GM18498 (cell line): ENCODE measurements around the gene DENND1A.
A peak's percentile ranks its signal among the peaks of the same experiment; 100 is the strongest.
"Not testable (repeated sequence)": the region's sequence is repeated elsewhere in the genome, so short reads cannot be mapped to it uniquely, and the experiment has no call there.

Experiments used
- ATAC-seq: cut with Tn5 transposase; IDR thresholded peaks from one replicate; pipeline ENCODE4 v1.9.1; 2021; ENCODE audit warnings: mild to moderate bottlenecking, moderate library complexity; ENCODE audit not compliant: unreplicated experiment

Gene DENND1A

DNA sequence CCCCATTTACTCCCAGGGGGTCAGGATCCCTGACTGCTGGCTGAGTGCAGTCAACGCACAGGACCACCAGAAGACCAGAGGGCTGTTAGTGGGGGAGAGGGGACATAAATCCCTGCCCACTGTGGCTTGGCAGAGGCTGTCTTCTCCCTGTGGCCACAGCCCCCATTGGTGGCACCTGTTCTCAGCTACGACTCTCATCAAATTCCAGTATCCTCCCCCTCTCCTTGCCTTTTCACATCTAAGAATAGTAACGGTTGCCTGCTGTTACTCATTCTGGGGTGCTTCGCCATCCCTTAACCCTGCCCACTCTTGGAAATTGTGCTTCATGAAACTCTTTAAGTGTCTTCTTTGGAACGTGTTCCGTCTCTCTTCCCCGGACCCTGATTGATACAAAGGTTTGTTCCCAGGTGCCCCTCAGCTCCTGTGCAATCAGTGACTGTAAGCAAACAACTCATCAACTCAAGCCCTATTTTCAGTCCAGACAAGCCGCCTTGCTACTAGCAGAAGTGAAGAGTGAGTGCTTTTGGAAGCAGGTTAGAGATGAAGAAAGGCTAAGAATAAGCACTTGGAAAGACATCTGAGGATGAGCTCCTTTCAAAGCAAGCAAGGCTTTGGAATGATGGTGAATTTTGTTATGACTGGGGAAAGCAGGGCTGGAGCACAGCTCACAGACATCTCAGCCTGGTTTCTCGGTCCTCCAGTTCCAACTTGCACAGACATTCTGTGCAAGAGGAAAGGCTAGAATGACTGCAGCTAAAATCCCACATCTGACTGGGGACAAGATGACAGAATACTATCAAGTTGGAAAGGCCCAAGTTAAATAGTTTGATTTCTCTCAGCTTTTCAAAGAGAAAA lies 22.9 kb upstream of the DENND1A start:
- no peak for ATAC-seq

DNA sequence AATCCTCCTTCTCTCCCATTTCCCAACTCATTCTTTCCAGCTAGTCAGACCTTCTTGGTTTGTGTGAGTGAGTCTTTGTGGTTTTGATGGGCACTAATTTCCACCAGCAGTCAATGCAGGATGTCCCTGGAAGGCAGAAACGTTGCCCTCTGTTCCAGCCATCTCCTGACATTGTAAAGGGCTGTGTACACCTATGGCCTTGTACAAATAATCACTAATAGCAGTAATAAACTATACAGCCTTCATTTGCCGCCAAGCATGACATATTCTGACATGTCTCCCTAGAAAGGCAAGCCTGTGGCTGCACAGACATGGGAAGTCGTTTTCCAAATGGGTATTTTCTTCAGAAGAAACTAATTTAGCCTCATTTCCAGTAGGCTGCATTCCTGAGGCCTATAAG lies 18.4 kb upstream of the DENND1A start:
- ATAC-seq: no peak

DNA sequence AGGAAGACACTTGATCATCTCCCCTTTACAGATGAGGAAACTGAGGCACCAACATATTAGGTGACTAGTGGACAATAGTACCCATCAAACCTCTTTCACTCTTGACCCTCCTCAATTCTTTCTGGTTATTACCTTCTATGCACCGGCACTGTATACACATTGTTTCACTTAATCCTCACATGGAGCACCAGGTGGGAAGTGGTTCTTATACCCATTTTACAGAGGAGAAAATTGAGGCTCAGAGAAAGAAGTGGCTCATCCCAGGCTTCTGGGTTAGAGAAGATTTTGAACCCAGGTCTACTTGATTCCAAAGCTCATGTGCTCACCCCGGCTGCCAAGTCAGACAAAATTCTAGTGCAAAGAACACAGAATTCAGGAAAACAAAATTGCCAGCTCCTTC lies 17.4 kb upstream of the DENND1A start:
- no peak for ATAC-seq

DNA sequence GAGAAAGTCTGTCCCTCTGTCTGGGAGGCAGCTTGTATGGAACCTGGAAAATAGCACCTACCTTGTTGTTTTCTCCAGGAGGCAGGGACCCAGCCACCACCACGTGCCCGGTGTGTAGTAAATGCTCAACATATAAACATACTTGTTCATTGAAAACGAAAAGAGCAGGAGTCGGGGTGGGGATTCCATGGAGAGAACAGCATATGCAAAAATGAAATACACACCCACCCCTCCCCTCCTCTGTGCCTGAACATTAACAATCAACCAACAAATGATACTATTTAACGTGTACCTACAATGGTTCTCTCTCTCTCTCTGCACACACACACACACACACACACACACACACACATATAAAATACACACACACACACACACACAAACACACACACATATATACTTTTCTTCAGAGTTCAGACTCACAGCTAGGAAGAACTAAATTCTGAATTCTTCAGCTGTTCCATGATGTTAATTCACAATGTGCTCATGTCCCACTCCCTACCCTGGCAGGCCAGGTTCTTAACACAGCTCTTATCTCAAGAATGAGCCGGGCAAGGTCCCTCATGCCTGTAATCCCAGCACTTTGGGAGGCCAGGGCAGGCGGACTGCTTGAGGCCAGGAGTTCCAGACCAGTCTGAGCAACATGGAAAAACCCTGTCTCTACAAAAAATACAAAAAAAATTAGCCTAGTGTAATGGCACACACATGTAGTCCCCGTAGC lies 16.3 kb upstream of the DENND1A start:
- no peak for ATAC-seq

DNA sequence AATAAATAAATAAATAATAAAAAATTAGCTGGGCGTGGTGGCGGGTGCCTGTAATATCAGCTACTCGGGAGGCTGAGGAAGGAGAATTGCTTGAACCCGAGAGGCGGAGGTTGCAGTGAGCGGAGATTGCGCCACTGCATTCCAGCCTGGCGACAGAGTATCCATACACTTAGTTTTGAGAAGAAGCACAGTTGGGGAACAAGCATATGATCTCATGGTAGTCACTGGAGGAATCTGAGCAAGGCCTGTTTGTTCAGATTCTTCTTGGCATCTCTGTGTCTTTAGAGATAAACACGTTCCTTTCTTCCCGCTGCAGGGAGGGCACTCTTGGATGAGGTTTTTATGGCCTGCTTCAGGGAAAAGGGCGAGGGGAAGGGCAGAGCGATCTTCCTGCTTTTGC lies 15.6 kb upstream of the DENND1A start:
- no peak for ATAC-seq

DNA sequence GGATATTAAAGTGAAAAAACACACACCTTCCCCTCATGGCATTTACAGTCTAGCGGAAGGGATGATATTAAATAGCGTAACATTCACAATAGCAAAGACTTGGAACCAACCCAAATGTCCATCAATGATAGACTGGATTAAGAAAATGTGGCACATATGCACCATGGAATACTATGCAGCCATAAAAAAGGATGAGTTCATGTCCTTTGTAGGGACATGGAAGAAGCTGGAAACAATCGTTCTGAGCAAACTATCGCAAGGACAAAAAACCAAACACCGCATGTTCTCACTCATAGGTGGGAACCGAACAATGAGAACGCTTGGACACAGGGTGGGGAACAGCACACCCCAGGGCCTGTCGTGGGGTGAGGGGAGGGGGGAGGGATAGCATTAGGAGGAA lies 14.5 kb upstream of the DENND1A start:
- ATAC-seq: not testable (repeated sequence)

DNA sequence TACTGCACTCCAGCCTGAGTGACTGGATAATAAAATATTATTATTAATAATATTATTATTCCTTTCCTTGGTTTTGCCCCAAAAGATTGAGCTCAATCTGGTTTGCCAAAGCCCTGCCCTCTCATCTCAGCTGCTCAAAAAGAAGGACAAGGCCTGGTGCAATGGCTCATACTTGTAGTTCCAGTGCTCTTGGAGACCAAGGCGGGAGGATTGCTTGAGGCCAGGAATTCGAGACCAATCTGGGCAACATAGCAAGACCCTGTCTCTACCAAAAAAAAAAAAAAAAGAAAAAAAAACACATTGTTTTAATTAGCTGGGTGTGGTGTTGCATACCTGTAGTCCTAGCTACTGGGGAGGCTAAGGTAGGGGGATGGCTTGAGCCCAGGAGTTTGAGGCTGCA lies 13.7 kb upstream of the DENND1A start:
- no peak for ATAC-seq

DNA sequence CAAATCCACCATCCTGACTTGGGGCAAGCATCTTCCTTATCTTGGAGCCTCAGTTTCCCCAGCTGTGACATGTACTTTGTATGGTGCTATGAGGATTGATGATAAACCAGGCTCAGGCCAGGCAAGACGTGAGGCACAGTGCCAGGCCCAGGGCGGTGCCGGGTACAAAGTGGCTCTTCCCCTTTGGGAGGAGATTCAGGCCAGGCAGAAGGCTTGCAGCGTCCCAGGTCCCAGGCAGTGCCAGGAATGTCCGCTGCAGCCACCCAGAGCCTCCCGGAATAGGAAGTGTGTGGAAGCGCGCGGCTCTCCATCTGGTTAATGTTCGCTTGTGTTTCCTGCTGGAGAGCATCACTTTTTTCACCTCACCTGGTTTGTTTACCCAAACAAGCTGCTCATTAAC lies 12.6 kb upstream of the DENND1A start:
- no peak for ATAC-seq

DNA sequence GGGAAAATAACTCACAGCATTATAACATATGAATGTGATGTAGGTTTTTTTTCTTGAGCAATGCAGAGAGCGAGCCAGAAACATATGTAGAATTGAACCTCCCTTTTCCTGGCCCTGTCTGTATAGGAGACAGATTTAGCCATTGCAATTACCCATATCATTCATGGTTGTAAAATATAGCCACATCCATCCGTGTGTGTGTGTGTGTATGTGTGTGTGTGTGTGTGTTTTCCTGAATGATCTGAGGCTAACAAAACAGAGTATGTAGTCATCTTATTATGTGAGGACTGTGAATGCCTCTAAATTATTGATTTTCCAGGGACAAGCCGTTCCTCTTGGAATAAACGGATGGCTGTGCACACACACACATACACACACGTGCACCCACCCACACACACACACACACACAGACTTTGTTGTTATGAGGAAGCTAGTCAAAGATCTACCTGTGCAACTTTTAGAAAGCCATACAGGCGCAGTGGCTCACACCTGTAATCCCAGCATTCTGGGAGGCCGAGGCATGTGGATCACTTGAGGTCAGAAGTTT lies 11.7 kb upstream of the DENND1A start:
- no peak for ATAC-seq

DNA sequence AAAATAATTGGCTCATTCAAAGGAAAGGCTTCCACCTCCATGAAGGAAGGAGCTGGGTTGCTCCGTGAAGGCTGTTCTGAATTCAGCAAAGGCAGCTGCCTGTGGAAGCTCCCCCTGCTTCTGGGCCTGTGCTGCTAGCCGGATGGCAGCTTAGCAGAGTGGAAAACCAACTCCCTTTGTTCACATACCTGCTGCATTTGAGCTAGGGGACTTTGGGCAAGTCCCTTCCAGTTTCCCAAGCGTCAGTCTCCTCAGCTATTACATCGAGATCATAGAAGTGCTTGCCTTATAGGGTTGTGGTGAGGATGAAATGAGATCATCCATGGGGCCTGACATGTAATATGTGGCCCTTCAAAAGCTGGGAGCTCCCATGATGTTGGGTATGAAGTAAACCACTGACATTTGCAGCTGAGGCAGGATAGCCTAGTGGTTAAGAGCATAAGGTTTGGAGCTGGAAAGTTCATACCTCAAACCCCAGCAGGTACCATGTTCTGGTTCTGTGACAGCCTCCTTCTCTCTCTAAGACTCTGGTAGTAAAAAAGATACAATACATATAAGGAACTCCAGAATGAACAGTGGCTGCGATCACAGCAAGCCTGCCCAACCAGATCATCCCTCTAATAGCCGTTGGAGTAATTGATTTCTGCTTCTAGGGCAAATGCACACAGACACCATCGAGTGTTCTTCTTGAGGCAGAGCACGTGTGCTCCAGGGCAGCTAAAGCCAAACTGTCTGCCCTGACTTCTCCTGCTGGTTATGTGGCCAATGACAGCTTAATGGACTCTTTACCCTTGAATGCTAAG lies 11.0 kb upstream of the DENND1A start:
- ATAC-seq: no peak

DNA sequence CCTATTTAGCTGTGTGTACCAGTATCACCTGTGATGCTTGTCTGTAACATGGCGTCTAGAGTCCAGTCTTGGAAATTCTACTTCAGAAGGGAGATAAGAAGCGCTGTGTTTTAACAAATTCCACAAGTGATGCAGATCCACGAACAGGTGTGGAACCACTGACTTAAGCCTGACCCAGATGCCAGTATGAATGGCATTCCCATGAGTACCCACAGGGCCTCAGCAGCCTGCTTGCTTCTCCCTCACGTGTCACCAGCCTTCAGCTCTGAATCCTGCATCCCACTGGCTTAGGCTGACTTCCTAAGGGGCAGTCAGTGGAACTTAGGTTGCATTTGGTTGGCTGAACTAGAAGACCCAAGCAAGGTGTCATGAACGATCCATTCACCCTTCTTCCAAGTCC lies 8.5 kb upstream of the DENND1A start:
- no peak for ATAC-seq

DNA sequence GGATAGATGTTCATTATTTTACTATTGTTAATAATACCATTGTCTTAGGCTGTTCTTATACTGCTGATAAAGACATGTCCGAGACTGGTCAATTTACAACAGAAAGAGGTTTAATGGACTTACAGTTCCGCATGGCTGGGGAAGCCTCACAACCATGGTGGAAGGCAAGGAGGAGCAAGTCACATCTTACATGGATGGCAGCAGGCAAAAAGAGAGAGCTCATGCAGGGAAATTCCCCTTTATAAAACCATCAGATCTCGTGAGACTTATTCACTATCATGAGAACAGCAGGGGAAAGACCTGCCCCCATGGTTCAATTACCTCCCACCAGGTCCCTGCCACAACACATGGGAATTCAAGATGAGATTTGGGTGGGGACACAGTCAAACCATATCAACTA lies 6.6 kb upstream of the DENND1A start:
- not testable (repeated sequence) for ATAC-seq

DNA sequence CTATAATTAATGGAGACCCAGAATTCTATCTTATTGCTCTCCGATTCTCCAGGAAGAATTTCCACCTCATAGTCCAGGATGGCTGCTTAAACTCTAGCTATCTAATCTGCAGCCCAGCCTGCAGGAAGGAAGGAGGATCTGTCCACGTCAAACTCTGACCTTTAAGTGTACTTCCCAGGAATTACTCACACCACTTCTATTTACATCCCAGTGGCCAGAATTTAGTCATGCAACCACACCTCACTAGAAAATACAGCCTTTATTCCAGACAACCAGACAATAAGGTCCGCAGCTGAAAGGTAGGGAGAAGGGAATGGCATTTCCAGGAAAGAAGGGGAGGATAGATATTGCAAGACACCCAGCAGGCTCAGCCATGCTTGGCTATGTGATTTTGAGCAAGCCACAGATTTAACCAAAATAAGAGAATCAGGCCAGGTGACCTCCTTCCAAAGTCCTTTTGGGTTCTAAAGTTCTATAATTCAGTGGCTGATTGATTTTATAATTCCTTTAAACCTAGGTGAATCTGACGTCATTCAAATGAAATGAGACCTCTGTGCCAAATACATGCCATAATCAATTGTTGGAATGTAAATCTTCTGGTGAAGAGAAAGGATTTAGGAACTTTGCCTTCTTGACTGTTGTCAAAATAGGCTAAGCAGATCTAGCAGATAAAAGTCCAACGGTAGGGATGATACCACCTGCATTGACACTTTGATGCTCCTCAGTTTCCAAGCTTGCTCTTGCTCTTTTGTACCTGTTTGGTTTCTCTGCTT lies 3.7 kb upstream of the DENND1A start:
- no peak for ATAC-seq

DNA sequence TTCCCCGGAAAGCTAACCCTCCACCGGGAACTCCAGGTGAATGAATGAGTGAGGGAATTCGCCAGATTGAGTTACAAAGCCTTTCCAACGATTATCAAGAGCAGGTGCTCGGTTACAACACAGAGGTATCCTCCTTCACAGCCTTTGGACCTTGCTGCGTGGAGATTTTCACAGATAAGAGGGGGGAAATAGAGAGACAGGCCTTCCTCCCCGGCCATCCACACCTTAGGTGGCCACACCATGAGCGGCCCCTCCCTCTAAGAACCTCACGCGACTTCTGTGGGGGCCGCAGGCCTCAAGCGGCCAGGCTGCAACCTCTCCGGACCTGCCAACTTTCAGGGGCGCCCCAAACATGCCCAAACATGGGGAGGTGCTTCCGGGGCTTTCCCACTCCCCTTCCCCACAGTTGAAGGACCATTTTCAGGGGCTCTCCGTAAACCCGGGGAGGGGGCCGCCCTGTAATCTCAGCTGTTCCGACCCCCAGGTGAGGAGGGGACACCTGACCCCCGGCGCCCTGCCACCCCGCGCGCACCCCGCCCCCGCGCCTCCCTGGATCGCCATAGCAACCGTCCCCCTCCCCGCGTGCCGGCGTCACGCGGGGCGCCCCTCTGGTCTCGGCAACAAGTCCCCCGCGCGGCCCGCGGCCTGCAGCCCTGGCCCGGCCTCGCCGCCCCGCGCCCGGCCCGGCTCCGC lies 603 bp downstream of the DENND1A start:
- ATAC-seq: peak; percentile 34

DNA sequence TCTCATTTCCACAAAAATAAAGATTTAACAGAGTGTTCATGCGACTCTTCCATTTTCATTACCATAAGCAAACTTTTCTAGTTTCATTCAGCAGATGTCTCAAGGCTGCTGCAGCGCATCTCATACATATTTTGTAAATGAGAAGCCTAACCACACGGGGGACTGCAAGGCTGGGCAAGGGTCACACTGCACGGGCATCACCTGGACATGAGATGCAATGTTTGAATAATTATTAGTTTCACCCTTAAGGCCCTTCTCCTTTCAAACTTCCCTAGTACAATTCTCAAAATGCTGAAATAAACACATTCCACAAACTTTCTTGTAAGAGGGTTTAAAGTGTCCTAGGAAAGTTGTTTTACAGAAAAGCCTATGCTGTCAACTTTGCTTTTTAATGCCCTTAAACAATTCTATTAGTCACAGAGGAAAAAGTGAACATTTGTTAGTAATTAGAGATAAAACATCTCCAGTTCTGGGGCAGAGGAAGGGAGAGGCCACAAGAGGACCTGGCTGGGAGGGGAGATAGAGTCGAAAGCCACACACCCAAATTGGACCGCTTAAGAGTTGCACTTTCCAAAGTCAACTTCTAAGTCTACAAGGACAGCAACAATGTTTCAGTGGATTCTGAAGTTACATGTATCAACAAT lies 1.3 kb downstream of the DENND1A start:
- ATAC-seq: no peak

DNA sequence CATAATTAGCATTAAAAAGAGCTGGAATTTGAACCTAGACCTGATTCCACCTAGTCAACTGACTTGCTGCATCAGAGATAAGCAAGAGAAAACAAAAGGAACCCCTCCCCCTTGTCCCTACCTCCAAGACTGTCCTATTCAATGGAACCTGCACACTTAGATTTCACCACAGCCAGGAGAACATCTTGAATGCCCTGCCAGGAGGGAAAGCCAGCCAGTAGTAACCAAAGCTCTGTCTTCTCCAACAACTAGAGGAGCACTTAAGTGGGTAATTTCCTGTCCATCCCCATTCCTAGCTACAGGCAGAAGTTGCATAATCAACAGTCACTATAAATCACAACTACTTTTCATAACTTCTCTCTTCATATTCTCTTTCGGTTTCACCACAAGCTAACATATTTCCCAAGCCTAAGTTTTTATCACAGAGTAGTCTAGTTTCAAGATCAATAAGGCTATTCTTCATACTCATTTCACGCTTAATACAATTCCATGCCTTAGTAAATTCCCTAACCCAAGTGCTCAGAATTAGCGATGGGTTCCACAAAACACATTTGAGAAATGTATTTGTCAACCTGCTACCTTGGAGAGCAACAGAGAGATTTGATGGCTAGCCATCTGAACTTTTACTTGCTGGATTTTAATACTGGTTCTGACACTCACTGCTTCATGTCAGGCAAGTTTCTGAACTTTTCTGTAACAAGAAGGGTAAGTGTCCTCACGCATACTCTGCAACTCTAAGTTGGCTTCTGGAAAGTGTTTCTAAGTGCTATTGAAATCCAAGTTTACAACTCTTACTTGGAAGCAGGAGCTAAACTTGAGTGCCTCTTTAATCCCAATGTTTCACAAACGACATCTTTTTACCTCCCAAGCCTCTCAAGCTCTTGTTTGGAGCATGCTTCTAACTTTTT lies 2.0 kb downstream of the DENND1A start:
- no peak for ATAC-seq

DNA sequence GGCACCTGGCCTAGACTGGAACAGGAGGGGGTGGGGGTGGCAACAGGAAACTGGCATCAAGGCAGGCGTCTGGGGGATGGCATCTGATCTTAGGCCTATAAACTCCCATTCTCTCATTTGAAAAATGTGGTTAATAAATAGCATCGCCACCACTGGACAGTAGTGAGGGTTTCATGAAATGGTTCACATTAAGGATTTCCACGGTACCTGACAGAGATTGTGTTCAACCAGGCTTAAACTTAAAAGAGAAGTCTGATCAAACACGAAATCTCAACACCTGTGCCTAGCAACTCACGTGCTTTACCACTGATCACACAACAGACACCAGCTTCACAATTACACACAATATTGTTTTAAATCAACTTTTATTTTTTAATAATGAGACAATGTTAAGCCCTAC lies 3.0 kb downstream of the DENND1A start:
- ATAC-seq: no peak

DNA sequence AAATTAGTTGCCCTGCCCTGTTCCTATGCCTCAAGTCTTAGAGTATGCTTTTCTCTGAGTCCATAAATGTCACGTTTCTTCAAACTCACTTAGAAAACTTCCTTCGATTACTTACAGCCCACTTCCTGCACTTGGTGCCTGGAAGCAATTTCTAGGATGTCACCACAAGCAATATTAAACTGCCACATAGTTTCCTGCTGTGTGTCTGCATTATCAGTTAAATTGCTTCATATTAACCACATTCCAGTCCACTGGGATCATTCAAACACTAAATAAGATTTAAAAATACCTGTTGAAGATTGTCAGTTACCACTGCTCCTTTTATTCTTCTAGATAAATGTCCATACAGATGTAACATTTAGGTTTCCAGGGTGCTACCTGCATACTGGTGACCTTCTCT lies 4.1 kb downstream of the DENND1A start:
- ATAC-seq: no peak
